Dedifferentiated amniotic fluid mesenchymal stem cell (primary cell): ENCODE data around the gene TEAD2.

Experiments
- DNase-seq: peaks from one replicate; pipeline ENCODE4 v3.0.0-alpha.2; 2016; ENCODE audit errors: extremely low spot score

Gene TEAD2

DNA sequence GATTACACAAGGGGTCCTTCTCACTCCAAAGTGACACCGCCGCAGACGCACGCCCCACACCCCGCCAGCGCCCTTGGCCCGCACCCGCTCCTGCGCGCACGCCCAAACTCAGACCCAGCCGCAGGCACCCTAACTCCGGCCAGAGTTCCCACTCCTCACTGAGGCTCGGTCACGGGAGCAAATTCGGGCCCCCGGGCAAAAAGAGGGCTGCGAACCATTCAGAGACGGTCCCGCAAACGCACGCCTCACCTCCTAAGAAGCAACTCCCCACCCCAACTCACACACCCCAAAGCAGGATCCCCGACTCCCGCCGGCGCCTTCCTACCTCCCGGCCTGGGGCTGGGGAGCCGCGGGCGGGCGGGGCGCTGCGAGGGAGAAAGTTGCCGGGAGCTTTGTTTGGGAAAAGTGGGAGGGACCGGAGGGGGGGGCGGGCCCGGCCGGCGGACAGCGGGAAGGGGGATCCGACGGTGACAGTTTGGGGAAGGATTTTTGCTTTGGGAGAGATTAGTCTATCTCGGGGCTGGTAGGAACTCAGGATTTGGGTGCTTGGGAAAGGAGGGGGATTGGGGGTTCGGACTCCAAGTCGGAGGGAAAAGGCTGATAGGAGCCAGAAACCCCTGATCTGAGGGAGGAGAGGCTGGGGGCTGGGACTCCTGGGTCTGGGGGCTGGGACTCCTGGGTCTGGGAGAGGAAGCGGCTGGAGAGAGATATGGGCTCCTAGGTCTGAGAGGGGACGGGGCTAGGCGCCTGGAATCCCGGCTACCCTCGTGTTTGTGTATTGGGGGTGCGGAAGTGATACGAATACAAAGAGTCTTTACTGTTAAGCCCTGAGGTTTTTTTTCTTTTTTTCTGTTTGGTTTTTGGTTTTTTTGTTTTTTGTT is at the start of gene TEAD2:
Gene TEAD2, minus strand, starts transcription at position 369 of the 881 bp plus-strand sequence. CDS start 2,341 bp downstream, outside the sequence.
- DNase-seq, result peak; percentile 39

DNA sequence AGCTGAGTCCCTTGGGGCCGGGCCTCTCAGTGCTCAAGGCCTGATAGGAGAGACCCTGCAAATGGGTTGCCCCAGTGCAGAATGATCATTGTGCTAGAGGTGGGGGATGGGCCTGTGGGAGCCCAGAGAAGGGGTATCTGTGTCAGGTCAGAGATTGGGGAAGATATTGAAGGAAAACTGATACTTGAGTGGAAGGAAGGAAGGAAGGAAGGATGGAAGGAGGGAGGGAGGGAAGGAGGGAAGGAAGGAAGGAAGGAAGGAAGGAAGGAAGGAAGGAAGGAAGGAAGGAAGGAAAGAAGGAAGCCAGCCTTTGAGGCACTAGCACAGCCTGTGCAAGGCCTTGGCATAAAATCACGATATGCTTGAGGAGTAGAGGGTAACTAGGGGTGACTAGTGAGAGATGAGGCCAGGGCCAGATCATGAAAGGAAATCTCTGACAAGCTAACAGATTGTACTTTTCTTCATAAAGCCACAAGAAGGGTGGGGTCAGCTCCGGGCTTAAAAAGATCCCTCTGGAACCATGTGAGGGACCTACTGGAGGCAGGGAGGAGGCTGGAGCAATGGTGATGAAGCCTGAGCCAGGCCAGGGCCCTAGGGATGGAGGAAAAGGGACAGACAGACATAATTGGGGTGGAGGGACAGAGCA is 49.6 kb upstream of the TEAD2 start:
- no peak for DNase-seq

DNA sequence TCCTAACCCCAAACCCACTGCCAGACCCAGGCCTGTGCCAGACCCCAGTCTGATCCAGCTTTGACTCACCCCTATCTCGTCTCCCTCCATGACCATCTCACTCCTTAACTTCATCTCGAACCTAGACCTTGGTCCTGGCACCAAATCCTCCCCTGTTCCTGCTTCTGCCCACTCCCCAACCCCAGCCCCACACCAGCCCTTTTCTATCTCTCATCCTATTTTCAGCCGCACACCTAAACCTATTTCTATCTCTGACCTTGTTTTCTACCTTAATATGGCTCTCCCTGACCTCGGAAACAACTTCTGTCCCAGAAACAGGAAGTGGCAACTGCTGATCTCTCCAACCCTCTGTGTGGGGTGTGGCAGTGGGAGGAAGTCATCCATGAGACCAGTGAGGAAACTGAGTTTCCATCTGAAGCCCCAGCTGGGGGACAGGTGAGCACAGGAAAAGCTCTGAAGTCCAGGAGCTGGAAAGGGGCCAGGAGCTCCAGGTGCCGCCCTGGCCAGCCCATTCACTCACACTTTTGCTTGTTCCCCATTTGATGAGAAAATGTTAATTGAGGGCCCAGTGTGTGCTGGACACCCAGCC is 47.3 kb upstream of the TEAD2 start:
- DNase-seq, result no peak

- no peak for DNase-seq
Measured at GRCh38 chr19:49408816-49409440, 46.7 kb upstream of the TEAD2 start.

DNA sequence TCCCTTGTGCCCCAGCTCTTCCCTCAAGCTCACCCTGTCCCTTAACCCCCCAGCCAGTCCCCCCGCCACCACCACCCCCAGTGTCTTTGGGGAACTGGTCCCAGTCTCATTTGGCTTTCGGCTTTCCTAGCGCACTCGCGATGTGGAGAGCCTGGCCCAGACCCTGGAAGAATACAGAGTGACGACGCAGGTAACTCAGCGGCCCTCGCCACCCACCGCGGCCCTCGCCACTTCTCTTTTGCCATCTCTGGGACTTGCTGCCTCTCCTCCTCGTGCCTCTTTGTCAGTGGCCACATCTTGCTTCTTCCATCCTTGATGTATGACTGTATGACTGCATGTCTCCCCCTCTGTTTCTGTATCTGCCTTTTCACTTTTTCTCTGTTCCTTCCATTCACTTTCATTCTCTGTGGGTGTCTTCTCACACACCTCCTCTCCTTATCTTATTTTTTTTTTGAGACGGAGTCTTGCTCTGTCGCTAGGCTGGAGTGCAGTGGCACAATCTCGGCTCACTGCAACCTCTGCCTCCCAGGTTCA is 45.3 kb upstream of the TEAD2 start:
- DNase-seq, result no peak

GRCh38 chr19:49407079-49407478 is 44.9 kb upstream of the TEAD2 start:
- DNase-seq, result no peak

- DNase-seq, result no peak
Measured at GRCh38 chr19:49403404-49404187, 41.4 kb upstream of the TEAD2 start.

GRCh38 chr19:49400029-49400428 is 37.8 kb upstream of the TEAD2 start:
- DNase-seq, result no peak

GRCh38 chr19:49398931-49399330 is 36.7 kb upstream of the TEAD2 start:
- no peak for DNase-seq

GRCh38 chr19:49398001-49398615 is 35.9 kb upstream of the TEAD2 start:
- no peak for DNase-seq

DNA sequence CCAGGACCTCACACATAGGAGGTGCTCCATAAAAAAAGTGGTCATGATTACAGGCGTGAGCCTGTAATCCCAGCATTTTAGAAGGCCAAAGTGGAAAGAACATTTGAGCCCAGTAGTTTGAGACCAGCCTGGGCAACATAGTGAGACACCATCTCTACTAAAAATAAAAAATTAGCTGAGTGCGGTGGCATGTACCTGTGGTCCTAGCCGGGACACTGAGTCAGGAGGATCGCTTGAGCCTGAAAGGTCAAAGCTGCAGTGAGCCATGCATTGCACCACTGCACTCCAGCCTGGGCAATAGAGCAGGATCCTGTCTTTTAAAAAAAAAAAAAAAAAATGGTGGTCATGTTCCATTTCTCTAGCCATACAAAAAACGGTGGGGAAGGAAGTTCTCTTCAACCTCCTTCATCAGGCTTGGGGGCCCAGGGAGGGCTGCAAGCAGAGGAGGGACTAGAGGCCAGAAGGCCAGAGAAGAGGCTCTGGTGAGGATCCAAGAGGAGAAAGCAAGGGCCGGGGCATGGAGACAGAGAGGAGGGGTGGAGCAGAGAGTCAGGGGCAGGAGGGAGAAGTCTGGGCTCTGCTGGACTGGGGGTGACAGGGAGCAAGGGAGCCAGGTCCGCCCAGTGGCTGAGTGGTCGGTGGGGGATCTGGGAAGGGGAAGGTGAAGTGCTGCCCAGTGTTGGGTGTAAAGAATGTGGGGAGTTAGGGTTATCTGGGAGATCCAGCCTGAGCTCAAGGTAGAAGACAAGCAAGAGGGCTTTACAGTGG is 34.7 kb upstream of the TEAD2 start:
- DNase-seq, result no peak

DNA sequence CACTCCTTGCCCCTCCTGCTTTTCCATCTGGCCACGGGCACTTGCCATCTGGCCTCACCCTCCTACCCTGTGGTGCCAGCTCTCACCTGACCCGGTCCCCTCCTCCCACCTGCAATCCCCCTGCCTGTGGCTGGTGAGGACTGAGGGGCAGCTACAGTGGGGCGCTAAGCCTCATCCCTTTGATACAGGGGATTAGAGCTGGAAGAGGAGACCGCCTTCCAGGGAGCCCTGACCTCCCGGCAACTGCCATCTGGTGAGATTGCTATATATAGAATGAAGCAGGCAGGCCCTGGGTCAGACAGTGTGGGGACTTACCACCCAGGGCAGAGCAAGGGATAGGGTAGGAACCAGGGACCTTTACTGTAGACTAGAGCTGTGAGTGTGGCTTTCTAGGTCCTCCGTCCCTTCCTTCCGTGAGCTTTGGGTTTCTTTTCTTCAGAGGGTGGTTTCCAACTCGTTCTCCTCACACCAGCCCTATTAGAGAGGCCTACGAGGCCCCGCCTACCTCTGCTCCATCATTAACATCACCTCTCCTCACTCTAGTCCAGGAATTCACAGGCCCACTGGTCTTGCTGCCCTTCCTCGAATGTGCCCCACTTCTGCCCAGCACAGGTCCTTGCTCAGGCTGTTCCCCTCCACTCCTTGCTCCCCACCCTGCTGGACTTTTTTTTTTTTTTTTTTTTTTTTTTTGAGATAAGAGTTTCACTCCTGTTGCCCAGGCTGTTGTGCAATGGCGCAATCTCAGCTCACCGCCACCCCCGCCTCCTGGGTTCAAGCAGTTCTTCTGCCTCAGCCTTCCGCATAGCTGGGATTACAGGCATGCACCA is 33.6 kb upstream of the TEAD2 start:
- no peak for DNase-seq

GRCh38 chr19:49393881-49394280 is 31.7 kb upstream of the TEAD2 start:
- no peak for DNase-seq

GRCh38 chr19:49391581-49392399 is 29.6 kb upstream of the TEAD2 start:
- DNase-seq, result peak; percentile 61

DNA sequence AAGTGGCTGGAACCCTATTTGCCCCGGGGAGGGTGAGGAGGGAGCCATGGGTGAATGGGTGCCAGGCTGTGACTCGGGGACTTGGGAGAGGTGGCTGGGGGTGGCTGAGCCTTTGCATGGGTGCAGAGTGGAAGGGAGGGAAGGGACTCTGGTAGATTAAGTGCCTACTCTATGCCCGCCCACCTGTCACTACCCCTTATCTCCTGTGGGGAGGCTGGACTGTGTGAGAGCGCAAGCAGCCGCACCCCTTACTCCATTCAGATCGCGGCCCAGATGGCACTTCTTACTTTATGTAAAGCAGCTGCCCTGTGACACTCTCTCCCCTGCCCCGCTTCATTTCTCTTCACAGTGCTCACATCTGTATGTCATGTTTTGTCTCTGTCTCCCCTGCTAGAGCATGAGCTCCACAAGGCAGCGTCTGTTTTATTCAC is 28.7 kb upstream of the TEAD2 start:
- DNase-seq, result no peak

GRCh38 chr19:49390131-49390928 is 28.1 kb upstream of the TEAD2 start:
- DNase-seq, result no peak

DNA sequence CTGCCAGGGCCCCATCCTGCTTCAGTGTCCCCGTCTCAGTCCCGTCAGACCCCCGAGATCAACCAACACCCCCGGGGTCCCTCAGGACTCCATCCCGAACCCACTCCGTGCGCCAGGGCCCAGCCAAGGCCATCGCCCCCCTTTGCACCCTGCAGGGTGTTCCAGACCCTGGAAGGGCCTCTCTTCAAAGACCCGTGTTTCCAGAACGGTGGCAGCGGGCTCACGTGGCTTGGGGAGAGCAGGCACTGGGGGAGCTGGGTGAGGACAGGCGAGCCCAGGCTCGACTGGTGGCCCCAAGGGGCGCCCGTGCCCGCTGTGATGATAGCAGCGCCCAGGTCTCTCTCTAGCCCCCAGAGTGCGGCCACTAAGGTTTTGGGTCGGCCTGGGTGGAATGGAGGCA is 27.2 kb upstream of the TEAD2 start:
- no peak for DNase-seq
